Activated CD4-positive, alpha-beta memory T cell treated with anti-CD3 and anti-CD28 coated beads, Interleukin-2, amount 10 ng/mL, durations not matched to agents 7 days and 5 days (primary cell): Measurements from ENCODE around the gene MANSC4. TPM values are rescaled to one million over a fixed set of nuclear protein-coding genes. Genes with fewer than 3 reads are reported as not detected.
A peak's percentile ranks its signal among the peaks of the same experiment; 100 is the strongest.

Experiments used
- CTCF ChIA-PET: fragments of 350-600 bp; sonication (Branson Sonifier 250); formaldehyde crosslinking; loops from one replicate; lab custom pipeline; 2021; ENCODE audit warnings: antibody characterized with exemption, inconsistent platforms; lab: Charles Lee
- POLR2A ChIA-PET: fragments of 350-600 bp; sonication (Branson Sonifier 250); formaldehyde crosslinking; loops from one replicate; lab custom pipeline; 2021; ENCODE audit warnings: antibody characterized with exemption; lab: Charles Lee
- DNase-seq: peaks from one replicate; pipeline ENCODE4 v3.0.0-alpha.2; 2020
- H3K27ac Mint-ChIP-seq: one replicate; pipeline ENCODE4 v1.8.0; 2021; ENCODE audit warnings: mild to moderate bottlenecking, mixed read lengths
- H3K27me3 Mint-ChIP-seq: one replicate; pipeline ENCODE4 v1.8.0; 2021; ENCODE audit warnings: mixed read lengths
- H3K36me3 Mint-ChIP-seq: one replicate; pipeline ENCODE4 v1.8.0; 2021; ENCODE audit warnings: low read depth, mixed read lengths
- H3K4me1 Mint-ChIP-seq: one replicate; pipeline ENCODE4 v1.8.0; 2021; ENCODE audit warnings: mixed read lengths
- H3K4me3 Mint-ChIP-seq: one replicate; pipeline ENCODE4 v1.8.0; 2021; ENCODE audit warnings: mild to moderate bottlenecking, mixed read lengths
- H3K9me3 Mint-ChIP-seq: one replicate; pipeline ENCODE4 v1.8.0; 2021; ENCODE audit warnings: mixed read lengths
- total RNA-seq, 2 experiments: library from RNA; stranded (reverse); gene quantifications; one replicate each; pipeline ENCODE4 v1.2.3, GENCODE V29; 2021

Gene MANSC4
- not detected for total RNA-seq

DNA sequence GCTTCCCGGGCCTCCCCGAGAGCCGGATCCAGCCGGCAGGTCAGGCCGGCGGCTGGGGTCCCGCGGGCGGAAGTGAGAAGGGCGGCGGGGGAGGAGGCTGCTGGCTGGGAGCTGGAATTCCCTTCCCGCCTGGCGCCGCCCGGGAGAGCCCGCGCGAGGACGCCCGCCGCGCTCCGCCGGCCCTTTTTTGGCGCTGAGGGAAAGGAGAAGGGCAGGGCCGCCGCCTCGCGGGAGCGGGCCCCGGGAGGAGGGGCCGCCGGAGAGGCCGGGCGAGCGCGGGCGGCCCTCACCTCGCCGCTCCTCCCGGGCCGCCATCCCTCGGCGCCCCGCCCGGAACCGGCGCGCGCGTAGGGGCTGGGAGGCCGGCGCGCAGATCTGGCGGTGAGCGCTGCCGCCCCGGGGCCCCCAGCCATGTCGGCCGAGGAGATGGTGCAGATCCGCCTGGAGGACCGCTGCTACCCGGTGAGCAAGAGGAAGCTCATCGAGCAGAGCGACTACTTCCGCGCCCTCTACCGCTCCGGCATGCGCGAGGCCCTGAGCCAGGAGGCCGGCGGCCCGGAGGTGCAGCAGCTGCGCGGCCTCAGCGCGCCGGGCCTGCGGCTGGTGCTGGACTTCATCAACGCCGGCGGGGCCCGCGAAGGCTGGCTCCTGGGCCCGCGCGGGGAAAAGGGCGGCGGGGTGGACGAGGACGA lies at the start of gene MANSC4, which contains the start of gene KLHL42:
MANSC4 (minus strand) TSS at position 317 of the 692 bp plus-strand sequence. CDS start 8,960 bp downstream, outside the sequence.
KLHL42 (plus strand) TSS at position 314 of the 692 bp plus-strand sequence; CDS start at position 412, 98 bp downstream.
- Mint-ChIP-seq H3K27me3 (peaks cover 17% of the 10 kb centered on the region), H3K36me3 (peaks cover 6% of the 10 kb centered on the region), H3K27ac (peak within 1 kb of the TSS; percentile 54), H3K4me3 (peak within 1 kb of the TSS; percentile 80), H3K4me1 (peaks cover 33% of the 10 kb centered on the region), H3K9me3 (no peaks in the 10 kb centered on the region)
- ChIA-PET POLR2A (interaction anchor here (0.5 to 2.7 kb wide), 14 partner anchors 8 to 376 kb away, joined by 3 to 23 read pairs (median 4); no protein-coding TSS in a partner anchor), CTCF (interaction anchor here (0.6 to 1.4 kb wide), 7 partner anchors 11 to 216 kb away, joined by 3 to 9 read pairs (median 4); no protein-coding TSS in a partner anchor)
- DNase-seq, result peak; percentile 74

DNA sequence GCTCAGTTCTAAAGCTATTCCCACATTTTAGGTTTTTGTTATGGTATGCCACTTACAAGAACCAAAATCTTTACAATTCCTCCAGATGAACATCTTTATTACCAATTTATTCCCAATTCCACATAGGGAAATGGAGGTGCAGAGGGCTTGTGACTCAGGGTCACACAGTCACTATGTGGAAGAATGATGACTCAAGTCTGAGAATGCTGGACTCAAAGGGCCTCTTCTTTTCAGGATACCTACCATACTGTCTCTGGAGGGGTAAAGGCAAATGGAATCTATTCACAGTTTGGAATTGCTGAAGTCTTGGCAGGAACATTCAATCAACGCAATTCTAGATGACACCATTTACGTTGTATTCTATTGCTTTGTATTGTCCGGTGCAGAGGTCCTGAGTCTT lies 48.2 kb upstream of the MANSC4 start:
- H3K36me3 Mint-ChIP-seq, result no peaks in the 10 kb centered on the region
- H3K27ac Mint-ChIP-seq, result no peak overlapping the region
- ChIA-PET CTCF (no interaction called here), POLR2A (no interaction called here)
- no peak overlapping the region for H3K4me3 Mint-ChIP-seq
- peaks cover 19% of the 10 kb centered on the region for H3K4me1 Mint-ChIP-seq
- no peaks in the 10 kb centered on the region for H3K9me3 Mint-ChIP-seq
- peaks cover 47% of the 10 kb centered on the region for H3K27me3 Mint-ChIP-seq
- no peak for DNase-seq

DNA sequence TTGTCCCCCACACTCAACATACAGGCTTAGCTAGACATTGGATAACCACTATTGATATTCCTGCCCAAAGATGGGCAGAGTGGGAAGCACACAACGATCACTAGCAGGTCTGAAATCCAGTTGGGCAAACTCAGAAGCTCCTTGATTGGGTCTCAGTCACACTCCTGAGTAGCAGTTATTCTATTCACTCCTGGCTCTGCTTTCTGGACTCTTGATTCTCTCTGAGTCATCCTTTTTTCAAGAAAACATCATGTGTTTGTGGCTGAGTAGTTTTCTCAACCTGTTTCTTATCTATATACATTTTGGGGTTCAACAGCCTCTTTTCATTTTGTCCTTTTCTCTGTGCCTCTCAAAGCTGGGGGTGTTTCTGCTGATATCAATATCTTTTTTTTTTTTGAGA lies 46.0 kb upstream of the MANSC4 start:
- Mint-ChIP-seq H3K4me3 (no peak overlapping the region), H3K36me3 (no peaks in the 10 kb centered on the region), H3K27me3 (peaks cover 45% of the 10 kb centered on the region), H3K27ac (no peak overlapping the region), H3K4me1 (peaks cover 40% of the 10 kb centered on the region), H3K9me3 (no peaks in the 10 kb centered on the region)
- DNase-seq, result no peak
- ChIA-PET CTCF (no interaction called here), POLR2A (no interaction called here)

DNA sequence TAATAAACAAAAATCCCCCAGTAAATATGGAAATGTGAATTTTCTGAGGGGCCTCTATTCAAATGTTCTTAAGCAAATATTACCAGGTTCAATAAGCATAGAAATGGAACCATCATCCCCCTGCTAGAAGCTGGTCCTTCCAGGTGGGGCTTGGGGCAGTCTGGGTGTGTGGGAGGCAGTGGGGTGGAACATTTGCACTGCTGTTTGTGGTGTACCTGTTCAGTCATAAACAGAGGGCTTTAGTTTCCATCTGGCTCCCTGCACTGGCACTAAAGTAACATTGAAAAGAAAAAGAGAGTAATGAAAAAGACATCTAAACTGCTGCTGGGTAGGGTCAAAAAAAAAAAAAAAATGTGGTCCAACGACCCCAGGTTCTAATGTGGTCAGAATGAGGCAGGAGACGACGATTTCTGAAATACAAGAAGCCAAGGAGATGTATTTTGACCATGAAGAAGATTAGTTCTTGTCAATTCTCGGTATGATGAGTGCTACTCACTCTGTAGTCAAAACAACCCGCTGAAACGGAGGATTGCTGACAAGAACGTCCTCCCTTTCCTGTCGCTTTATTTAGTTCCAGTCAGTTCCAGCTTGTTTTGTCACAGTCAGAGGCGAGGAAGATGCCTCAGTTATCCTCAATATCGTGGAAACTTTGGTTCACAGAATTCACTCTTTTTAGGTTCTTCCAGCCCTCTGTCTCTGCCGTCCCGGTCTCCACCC lies 44.2 kb upstream of the MANSC4 start:
- H3K4me3 Mint-ChIP-seq, result no peak overlapping the region
- no peaks in the 10 kb centered on the region for H3K36me3 Mint-ChIP-seq
- no peak for DNase-seq
- ChIA-PET CTCF (no interaction called here), POLR2A (no interaction called here)
- H3K4me1 Mint-ChIP-seq, result peaks cover 42% of the 10 kb centered on the region
- H3K27ac Mint-ChIP-seq, result no peak overlapping the region
- peaks cover 52% of the 10 kb centered on the region for H3K27me3 Mint-ChIP-seq
- H3K9me3 Mint-ChIP-seq, result no peaks in the 10 kb centered on the region

DNA sequence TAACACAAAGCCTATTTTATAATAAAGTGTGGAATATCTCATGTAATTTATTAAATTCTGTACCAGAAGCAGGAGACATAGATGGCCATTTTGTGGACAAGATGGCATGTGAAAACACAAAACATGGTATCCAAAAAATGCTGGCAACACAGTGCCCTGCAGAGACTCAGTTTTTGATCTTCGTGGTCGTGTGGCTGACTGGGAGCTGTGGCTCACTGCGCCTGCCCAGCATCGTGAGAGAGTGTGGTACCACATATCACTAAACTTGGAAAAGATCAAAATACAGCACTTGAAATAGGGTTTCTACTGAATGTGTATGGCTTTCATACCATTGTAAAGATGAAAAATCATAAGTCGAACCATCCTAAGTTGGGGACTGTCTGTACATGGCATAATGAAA lies 43.0 kb upstream of the MANSC4 start:
- Mint-ChIP-seq H3K4me3 (no peak overlapping the region), H3K4me1 (peaks cover 42% of the 10 kb centered on the region), H3K36me3 (no peaks in the 10 kb centered on the region), H3K9me3 (no peaks in the 10 kb centered on the region), H3K27ac (no peak overlapping the region), H3K27me3 (peaks cover 52% of the 10 kb centered on the region)
- DNase-seq, result no peak
- ChIA-PET POLR2A (interaction anchor here (1.1 to 2.5 kb wide), 2 partner anchors 12 to 43 kb away, joined by 3 to 23 read pairs; partner anchors contain the start of genes KLHL42 and MANSC4), CTCF (interaction anchor here (1.6 to 3.2 kb wide), 4 partner anchors 7 to 118 kb away, joined by 7 to 31 read pairs (median 10); no protein-coding TSS in a partner anchor)

DNA sequence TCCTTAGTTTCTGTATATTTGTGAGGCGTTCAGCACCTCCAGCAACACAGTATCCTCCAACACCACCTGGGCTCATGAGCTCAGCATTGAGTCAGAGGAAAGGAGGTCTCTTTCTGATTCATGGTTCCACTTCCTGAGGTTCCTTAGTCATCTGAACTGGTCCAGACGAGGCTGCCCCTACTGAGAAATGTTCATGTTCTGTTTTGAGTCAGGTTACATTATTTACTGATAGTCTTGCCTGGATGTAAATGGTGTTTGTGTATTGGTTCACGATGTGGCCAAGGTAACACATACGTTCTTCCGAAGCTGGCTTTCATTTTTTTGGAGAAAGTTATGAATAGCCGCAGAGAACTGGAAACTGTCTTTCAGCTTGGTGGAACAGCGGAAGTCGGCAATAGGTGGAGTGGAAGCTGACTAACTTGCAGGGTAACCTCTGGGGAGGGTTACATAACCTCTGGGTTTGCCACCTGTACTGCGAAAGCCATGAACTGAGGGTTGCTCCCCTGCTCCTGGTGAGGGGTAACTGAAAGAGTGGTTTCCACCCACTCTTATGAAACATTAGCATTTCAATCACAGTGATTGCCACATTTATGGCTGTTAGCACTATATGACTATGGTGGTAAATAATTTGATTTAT lies 42.2 kb upstream of the MANSC4 start:
- H3K9me3 Mint-ChIP-seq, result no peaks in the 10 kb centered on the region
- DNase-seq, result peak; percentile 67
- peak overlapping the region; percentile 70 for H3K27ac Mint-ChIP-seq
- H3K36me3 Mint-ChIP-seq, result no peaks in the 10 kb centered on the region
- ChIA-PET POLR2A (interaction anchor here (1.1 to 2.5 kb wide), 3 partner anchors 11 to 89 kb away, joined by 3 to 23 read pairs (median 4); partner anchors contain the start of genes KLHL42 and MANSC4), CTCF (interaction anchor here (0.9 to 3.2 kb wide), 20 partner anchors 8 to 489 kb away, joined by 3 to 31 read pairs (median 5); no protein-coding TSS in a partner anchor)
- H3K4me1 Mint-ChIP-seq, result peaks cover 42% of the 10 kb centered on the region
- H3K27me3 Mint-ChIP-seq, result peaks cover 54% of the 10 kb centered on the region
- H3K4me3 Mint-ChIP-seq, result peak overlapping the region; percentile 46

DNA sequence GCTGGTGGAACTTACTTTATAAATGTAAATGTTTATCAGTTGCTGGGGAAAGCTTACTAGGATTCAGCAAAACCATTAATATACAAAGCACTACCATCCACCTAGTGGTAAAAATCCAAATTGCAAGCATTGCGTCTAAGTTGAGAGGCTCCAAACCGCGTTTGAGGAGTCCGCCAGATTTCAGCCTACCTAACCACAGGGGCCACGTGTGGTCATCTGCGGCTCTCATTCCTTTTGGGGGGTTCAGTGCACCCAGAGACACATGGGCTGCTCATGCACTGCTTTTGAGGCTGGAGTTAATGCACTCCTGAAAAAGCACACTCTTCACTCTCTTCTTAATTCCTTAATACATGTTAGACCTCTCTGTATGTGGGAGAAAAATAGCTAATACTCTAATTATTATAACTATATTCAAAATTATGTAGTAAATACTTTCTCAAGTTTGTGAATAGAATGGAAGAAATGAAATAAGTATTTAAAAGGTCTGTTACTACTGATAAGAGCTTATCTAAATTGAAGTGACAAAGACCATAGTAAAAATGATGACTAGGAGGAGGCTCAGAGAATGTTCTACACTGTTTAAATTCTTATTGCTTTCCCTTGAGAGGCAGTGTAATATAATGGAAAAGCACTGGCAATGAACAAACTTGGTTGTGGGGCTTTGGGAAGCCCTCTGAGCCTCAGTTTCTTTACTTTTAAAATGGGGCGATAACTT lies 41.4 kb upstream of the MANSC4 start:
- POLR2A ChIA-PET, result interaction anchor here (1.5 to 2.5 kb wide), 2 partner anchors 42 to 88 kb away, joined by 4 to 23 read pairs; partner anchors contain the start of genes KLHL42 and MANSC4
- Mint-ChIP-seq H3K9me3 (no peaks in the 10 kb centered on the region), H3K36me3 (no peaks in the 10 kb centered on the region), H3K4me3 (no peak overlapping the region), H3K4me1 (peaks cover 42% of the 10 kb centered on the region), H3K27ac (no peak overlapping the region), H3K27me3 (peaks cover 58% of the 10 kb centered on the region)
- CTCF ChIA-PET, result interaction anchor here (0.6 to 3.2 kb wide), 24 partner anchors 9 to 488 kb away, joined by 3 to 31 read pairs (median 4); no protein-coding TSS in a partner anchor
- peak; percentile 33 for DNase-seq

DNA sequence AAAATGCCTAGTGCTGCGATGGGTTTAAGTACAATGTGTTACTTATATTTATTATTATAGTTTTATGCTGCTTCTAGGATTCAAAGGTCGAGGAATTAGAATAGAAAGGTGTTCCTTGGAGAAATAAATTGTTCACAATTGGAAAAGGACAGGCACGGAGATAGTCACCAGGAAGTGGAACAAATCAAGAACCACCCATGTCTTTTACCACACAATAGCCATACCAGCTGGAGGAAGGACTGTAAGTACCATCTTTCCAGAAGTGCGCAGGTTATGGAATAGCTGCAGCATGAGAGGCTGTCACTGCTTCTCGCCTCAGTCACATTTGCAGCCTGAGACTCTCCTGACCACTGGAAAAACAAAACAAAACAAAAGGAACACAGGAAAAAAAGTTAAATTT lies 40.5 kb upstream of the MANSC4 start:
- ChIA-PET CTCF (interaction anchor here (0.6 to 3.2 kb wide), 15 partner anchors 8 to 1748 kb away, joined by 3 to 31 read pairs (median 5); no protein-coding TSS in a partner anchor), POLR2A (interaction anchor here (1.5 to 2.5 kb wide), 2 partner anchors 41 to 88 kb away, joined by 4 to 23 read pairs; partner anchors contain the start of genes KLHL42 and MANSC4)
- Mint-ChIP-seq H3K36me3 (no peaks in the 10 kb centered on the region), H3K4me1 (peaks cover 39% of the 10 kb centered on the region), H3K4me3 (no peak overlapping the region), H3K27ac (no peak overlapping the region), H3K9me3 (no peaks in the 10 kb centered on the region), H3K27me3 (peaks cover 56% of the 10 kb centered on the region)
- no peak for DNase-seq

DNA sequence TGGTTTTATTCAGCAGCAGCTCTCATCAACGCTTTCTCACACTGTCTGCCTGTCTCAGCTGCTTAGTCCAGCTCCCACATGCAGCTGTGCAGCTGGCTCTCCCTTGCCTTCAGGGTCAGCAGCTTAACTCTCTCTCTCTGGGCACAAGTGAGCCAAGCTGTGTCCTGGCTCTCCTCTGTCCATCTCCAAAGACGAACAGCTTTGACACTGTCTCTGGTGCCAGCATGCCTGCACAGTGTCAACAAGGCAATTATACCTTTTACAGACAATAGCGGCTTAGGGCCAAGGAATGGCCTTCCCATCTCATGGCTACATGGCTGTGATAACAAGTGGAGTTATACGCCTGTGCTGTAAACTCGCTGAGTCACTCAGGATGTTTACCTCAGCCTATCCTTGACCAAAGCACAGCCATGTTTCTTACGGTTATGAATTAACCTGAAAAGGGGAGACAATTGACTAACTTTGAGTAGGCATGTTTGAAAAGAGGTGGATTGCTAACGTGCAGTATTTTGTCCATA lies 38.4 kb upstream of the MANSC4 start:
- Mint-ChIP-seq H3K4me1 (peaks cover 35% of the 10 kb centered on the region), H3K9me3 (no peaks in the 10 kb centered on the region), H3K4me3 (no peak overlapping the region), H3K27ac (no peak overlapping the region), H3K27me3 (peaks cover 53% of the 10 kb centered on the region), H3K36me3 (no peaks in the 10 kb centered on the region)
- CTCF ChIA-PET, result no interaction called here
- POLR2A ChIA-PET, result no interaction called here
- DNase-seq, result no peak

DNA sequence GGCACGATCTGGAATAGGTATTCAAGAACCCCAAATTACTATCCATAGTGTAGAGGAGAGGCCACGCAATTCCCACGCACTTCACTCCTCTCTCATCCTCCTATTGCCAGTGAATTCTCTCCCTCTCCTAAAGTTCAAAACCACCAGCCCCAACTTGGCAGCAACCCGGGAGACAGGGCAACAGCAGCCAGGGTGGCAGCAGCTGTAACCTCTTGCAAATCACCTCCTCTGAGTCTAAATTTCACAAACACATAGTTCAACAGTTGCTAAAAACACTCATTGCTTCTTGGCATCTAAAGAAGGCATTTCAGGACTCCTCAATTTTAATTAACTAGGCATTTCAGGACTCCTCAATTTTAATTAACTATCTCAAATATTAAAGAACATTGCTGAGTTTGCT lies 37.7 kb upstream of the MANSC4 start:
- ChIA-PET POLR2A (no interaction called here), CTCF (no interaction called here)
- Mint-ChIP-seq H3K4me3 (no peak overlapping the region), H3K4me1 (peaks cover 28% of the 10 kb centered on the region), H3K27ac (no peak overlapping the region), H3K36me3 (no peaks in the 10 kb centered on the region), H3K9me3 (no peaks in the 10 kb centered on the region), H3K27me3 (peaks cover 49% of the 10 kb centered on the region)
- DNase-seq, result no peak

DNA sequence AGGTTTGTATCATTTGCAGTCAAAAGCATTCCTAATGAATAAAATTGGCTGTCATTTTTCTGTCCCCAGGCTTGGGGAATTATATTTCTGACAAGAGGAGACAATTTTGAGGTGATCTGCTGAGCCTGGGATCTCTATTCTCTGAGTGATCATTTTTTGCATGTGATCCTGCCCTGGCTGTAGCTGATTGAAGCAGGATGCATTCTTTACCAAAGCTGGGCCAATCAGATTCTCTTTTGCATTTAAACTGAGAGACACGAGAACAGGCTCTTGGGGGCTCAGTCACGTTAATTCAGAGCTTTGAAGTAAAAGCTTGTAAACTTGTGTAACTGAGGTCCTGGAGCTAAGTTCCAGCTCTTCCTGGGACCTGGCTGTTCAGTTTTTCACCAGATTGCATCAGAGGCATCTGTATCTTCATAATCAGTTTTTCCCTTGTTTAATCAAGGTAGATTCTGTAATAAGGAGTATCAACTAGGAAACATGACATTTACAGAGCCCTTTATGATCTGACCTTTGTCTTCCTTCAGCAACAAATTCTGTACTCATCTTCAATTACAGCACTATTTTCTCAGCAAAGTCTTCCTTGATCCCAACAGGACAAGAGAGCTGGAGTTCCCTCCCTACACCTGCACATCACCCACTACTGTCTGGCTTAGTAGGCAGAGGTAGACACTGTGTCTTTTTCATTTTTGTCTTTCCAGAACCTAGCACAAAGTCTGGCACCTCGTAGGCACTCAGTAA lies 35.0 kb upstream of the MANSC4 start:
- DNase-seq, result no peak
- Mint-ChIP-seq H3K9me3 (no peaks in the 10 kb centered on the region), H3K36me3 (no peaks in the 10 kb centered on the region), H3K4me1 (peaks cover 9% of the 10 kb centered on the region), H3K4me3 (no peak overlapping the region), H3K27me3 (peaks cover 58% of the 10 kb centered on the region), H3K27ac (no peak overlapping the region)
- CTCF ChIA-PET, result no interaction called here
- POLR2A ChIA-PET, result no interaction called here
